Ectodermal cell (in vitro differentiated cells): ENCODE measurements around the gene VSNL1.

Experiments
- H3K27ac ChIP-seq: 2 replicates; pipeline ENCODE4 v1.7.0; 2013; ENCODE audit warnings: mild to moderate bottlenecking, low read depth, low read length; ENCODE audit not compliant: insufficient read depth, poor library complexity, severe bottlenecking
- H3K27me3 ChIP-seq: 2 replicates; pipeline ENCODE4 v1.7.0; 2013; ENCODE audit warnings: mild to moderate bottlenecking, low read length; ENCODE audit not compliant: insufficient read depth, control insufficient read depth, poor library complexity, severe bottlenecking
- H3K36me3 ChIP-seq: one replicate; pipeline ENCODE4 v1.7.0; 2013; ENCODE audit warnings: low read length; ENCODE audit not compliant: control insufficient read depth, insufficient read depth
- H3K4me1 ChIP-seq: one replicate; pipeline ENCODE4 v1.7.0; 2013; ENCODE audit warnings: low read length; ENCODE audit not compliant: control insufficient read depth, insufficient read depth
- H3K4me3 ChIP-seq: 2 replicates; pipeline ENCODE4 v1.7.0; 2013; ENCODE audit warnings: low read depth, low read length, control low read depth; ENCODE audit not compliant: insufficient read depth
- H3K9me3 ChIP-seq: 2 replicates; pipeline ENCODE4 v1.7.0; 2013; ENCODE audit warnings: mild to moderate bottlenecking, low read length, moderate library complexity; ENCODE audit not compliant: control insufficient read depth
- WGBS, 2 experiments: methylation state at CpG; one replicate each; pipeline ENCODE4 v1.1.7; 2013; ENCODE audit warnings: missing lambda C conversion rate in 2 of 2; 5-methylcytosine and 5-hydroxymethylcytosine counted together

The VSNL1 gene

DNA sequence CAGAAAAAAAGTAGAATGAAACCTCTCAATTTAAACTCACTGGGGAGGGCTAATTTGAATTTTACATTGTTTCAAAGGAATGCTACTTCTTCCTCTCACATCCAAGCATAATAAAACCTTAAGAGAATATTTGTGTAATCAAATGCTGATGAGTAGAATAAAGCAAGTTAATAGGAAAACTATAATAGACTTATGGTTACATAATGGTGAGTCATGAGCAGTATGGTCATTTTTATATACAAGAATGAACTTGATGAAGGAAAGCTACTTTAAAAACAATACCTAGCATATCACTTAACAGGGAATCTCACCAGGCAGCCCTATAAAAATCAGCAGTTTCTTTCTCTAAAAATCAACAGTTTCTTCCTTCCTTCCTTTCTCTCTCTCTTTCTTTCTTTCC is 80.3 kb downstream of the VSNL1 start:
- no peak overlapping the region for H3K4me3 ChIP-seq

GRCh38 chr2:17621781-17622180 is 81.3 kb downstream of the VSNL1 start:
- no peaks in the 10 kb centered on the region for H3K36me3 ChIP-seq
- no peak overlapping the region for H3K4me3 ChIP-seq
- H3K4me1 ChIP-seq: no peaks in the 10 kb centered on the region
- H3K9me3 ChIP-seq: no peaks in the 10 kb centered on the region
- no peaks in the 10 kb centered on the region for H3K27me3 ChIP-seq
- no peak overlapping the region for H3K27ac ChIP-seq
- WGBS, 2 experiments: 91 to 93% methylated on average over 2 of the region's 2 CpGs

More for the DNA sequence above, 80.3 kb downstream of the VSNL1 start:
- Histone ChIP-seq H3K27me3 (no peaks in the 10 kb centered on the region), H3K4me1 (no peaks in the 10 kb centered on the region), H3K36me3 (no peaks in the 10 kb centered on the region), H3K9me3 (no peaks in the 10 kb centered on the region), H3K27ac (no peak overlapping the region)

DNA sequence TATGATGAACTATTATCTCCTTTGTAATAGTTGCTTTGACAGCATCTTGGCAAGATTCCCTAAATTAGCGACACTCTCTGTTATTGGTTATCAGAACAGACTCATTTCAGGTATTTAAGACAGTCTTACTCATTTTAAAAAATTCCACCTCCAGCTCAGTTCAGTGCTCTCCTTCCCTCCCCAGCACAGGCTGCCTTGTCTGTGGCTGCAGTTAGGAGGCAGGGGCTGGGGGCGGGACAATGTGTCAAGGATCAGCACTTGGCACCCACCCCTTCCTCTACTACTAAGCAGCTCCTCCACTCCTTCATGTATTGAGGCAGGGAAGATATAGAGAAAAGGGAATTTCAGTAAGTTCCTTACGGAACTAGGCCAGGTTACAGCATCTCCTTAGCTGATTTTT is 85.0 kb downstream of the VSNL1 start:
- H3K36me3 ChIP-seq: no peaks in the 10 kb centered on the region

GRCh38 chr2:17626986-17627385 is 86.5 kb downstream of the VSNL1 start:
- Histone ChIP-seq H3K27ac (no peak overlapping the region), H3K9me3 (no peaks in the 10 kb centered on the region), H3K27me3 (no peaks in the 10 kb centered on the region), H3K4me3 (no peak overlapping the region), H3K36me3 (no peaks in the 10 kb centered on the region), H3K4me1 (no peaks in the 10 kb centered on the region)
- WGBS, 2 experiments: 90 to 93% methylated on average over 3 of the region's 3 CpGs

More for the DNA sequence above, 85.0 kb downstream of the VSNL1 start:
- Histone ChIP-seq H3K4me3 (no peak overlapping the region), H3K4me1 (no peaks in the 10 kb centered on the region), H3K27ac (no peak overlapping the region), H3K9me3 (no peaks in the 10 kb centered on the region), H3K27me3 (no peaks in the 10 kb centered on the region)
- WGBS, 2 experiments: 91 to 100% methylated on average over 2 to 3 of the region's 3 CpGs

DNA sequence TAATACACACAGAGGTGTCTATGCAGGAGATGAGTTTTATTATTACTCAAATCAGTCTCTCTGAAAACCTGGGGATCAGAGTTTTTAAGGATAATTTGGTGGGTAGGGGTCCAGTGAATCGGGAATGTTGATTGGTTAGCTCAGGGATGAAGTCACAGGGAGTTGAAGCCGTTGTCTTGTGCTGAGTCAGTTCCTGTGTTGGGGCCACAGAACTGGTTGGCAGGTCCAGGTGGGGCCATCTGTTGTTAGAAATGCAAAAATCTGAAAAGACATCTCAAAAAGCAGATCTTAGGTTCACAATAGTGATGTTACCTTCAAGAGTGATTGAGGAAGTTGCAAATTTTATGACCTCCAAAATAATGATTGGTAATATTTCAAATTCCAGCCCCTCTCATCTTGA is 86.9 kb downstream of the VSNL1 start:
- H3K4me1 ChIP-seq: no peaks in the 10 kb centered on the region
- H3K27me3 ChIP-seq: no peaks in the 10 kb centered on the region
- no peak overlapping the region for H3K27ac ChIP-seq
- no peaks in the 10 kb centered on the region for H3K36me3 ChIP-seq
- no peak overlapping the region for H3K4me3 ChIP-seq
- WGBS, 2 experiments: 93 to 97% methylated on average over 2 of the region's 2 CpGs
- H3K9me3 ChIP-seq: no peaks in the 10 kb centered on the region

- 86 to 94% methylated on average over 2 of the region's 2 CpGs for WGBS, 2 experiments
- Histone ChIP-seq H3K36me3 (no peaks in the 10 kb centered on the region), H3K27me3 (no peaks in the 10 kb centered on the region), H3K4me3 (no peak overlapping the region), H3K9me3 (no peaks in the 10 kb centered on the region), H3K27ac (no peak overlapping the region), H3K4me1 (no peaks in the 10 kb centered on the region)
Measured at GRCh38 chr2:17628349-17629261, 88.1 kb downstream of the VSNL1 start.

- H3K27me3 ChIP-seq: no peaks in the 10 kb centered on the region
- no peaks in the 10 kb centered on the region for H3K4me1 ChIP-seq
- H3K27ac ChIP-seq: no peak overlapping the region
- no peaks in the 10 kb centered on the region for H3K36me3 ChIP-seq
- 96 to 99% methylated on average over 4 of the region's 4 CpGs for WGBS, 2 experiments
- H3K4me3 ChIP-seq: no peak overlapping the region
- H3K9me3 ChIP-seq: no peaks in the 10 kb centered on the region
Measured at GRCh38 chr2:17630089-17630488, 89.6 kb downstream of the VSNL1 start.

DNA sequence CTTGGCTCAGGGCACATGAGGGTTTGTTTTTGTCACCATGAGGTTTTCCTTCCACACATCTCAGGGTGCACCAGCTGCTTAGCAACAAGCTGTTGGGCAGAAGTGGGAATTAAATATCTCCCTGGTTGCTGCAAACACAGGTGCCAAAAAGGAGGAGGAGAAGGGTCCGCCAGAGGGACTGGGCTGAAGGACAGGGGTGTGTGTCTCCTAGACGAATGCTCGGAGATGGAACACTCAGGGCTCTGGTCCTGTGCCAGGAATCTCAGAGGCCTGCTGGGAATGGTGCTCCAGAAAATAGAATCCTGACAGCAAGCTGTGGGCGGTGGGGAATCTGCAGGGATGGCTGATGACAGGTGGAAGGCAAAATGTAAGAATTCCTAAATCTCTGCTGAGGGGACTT is 94.5 kb downstream of the VSNL1 start:
- Histone ChIP-seq H3K4me1 (no peaks in the 10 kb centered on the region), H3K27ac (no peak overlapping the region)

DNA sequence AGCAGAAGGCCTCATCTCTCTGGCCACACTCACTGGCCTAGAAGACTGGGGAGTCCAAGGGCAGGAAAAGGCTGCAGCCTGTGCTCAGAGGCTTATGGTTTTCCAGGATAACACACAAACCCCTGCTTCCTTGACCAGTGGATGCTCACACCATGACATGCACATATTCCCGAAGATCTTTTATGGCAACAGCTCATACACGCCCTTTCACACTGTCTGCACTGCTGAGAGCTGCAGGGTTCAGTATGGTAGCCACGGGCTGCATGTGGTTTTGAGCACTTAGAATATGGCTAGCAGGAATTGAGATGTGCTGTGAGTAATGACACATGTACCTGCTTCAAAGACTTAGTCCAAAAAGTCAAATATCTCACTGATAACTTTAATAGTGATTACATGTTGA is 95.8 kb downstream of the VSNL1 start:
- no peak overlapping the region for H3K4me3 ChIP-seq
- 95% methylated on average over 3 of the region's 3 CpGs for WGBS, 2 experiments
- no peak overlapping the region for H3K27ac ChIP-seq
- no peaks in the 10 kb centered on the region for H3K4me1 ChIP-seq
- H3K27me3 ChIP-seq: no peaks in the 10 kb centered on the region
- H3K9me3 ChIP-seq: no peaks in the 10 kb centered on the region
- H3K36me3 ChIP-seq: no peaks in the 10 kb centered on the region

More for the DNA sequence above, 94.5 kb downstream of the VSNL1 start:
- H3K9me3 ChIP-seq: no peaks in the 10 kb centered on the region
- no peaks in the 10 kb centered on the region for H3K36me3 ChIP-seq
- WGBS, 2 experiments: 94 to 96% methylated on average over 4 of the region's 4 CpGs
- no peak overlapping the region for H3K4me3 ChIP-seq
- H3K27me3 ChIP-seq: no peaks in the 10 kb centered on the region

- no peak overlapping the region for H3K27ac ChIP-seq
- WGBS, 2 experiments: 88 to 92% methylated on average over 8 of the region's 8 CpGs
Measured at GRCh38 chr2:17637131-17637906, 96.8 kb downstream of the VSNL1 start.

More at GRCh38 chr2:17637131-17637906, 96.8 kb downstream of the VSNL1 start:
- no peaks in the 10 kb centered on the region for H3K36me3 ChIP-seq
- H3K27me3 ChIP-seq: no peaks in the 10 kb centered on the region
- H3K9me3 ChIP-seq: no peaks in the 10 kb centered on the region
- H3K4me1 ChIP-seq: no peaks in the 10 kb centered on the region
- no peak overlapping the region for H3K4me3 ChIP-seq
